ENCODE results near the gene AKT3.

DNA sequence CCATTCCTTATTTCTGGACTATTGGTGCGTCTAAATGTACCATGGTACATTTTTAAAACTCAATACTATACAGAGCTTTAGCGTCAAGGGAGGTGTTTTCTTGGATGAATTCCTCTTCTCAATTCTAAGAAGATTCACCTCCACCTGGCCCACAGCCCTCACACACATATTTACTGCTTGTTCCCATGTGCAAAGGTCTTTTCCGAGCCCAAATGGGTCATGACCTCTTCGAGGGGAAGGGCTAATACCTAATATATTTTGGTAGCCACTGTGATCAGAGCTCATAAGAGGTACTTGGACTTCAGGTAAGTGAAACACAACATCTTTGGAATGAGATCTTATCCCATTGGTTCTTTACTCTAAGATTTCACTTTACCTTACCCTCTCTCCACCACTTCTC lies 388.3 kb downstream of the AKT3 start:
- TF ChIP-seq, protein P1, sequence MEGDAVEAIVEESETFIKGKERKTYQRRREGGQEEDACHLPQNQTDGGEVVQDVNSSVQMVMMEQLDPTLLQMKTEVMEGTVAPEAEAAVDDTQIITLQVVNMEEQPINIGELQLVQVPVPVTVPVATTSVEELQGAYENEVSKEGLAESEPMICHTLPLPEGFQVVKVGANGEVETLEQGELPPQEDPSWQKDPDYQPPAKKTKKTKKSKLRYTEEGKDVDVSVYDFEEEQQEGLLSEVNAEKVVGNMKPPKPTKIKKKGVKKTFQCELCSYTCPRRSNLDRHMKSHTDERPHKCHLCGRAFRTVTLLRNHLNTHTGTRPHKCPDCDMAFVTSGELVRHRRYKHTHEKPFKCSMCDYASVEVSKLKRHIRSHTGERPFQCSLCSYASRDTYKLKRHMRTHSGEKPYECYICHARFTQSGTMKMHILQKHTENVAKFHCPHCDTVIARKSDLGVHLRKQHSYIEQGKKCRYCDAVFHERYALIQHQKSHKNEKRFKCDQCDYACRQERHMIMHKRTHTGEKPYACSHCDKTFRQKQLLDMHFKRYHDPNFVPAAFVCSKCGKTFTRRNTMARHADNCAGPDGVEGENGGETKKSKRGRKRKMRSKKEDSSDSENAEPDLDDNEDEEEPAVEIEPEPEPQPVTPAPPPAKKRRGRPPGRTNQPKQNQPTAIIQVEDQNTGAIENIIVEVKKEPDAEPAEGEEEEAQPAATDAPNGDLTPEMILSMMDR (IDR thresholded peaks at IDR 0.05): no peak
- TF ChIP-seq POLR2A (IDR thresholded peaks at IDR 0.05): no peak

All from thyroid gland (tissue), 4 donors.